Stimulated activated CD4-positive, alpha-beta T cell treated with anti-CD3 and anti-CD28 coated beads, Interleukin-1b, Interleukin-23, amount 100 ng/mL, for 24 hours (primary cell): ENCODE data around the gene MPV17L2.
A peak's percentile ranks its signal among the peaks of the same experiment; 100 is the strongest.

Source experiments
- DNase-seq, 4 experiments: peaks; one replicate each; pipeline ENCODE4 v3.0.0-alpha.2; 2020; ENCODE audit warnings: low read depth in 4 of 4, low spot score in 1 of 4

The MPV17L2 gene

GRCh38 chr19:18160493-18160970 lies 32.5 kb upstream of the MPV17L2 start:
- DNase-seq: no peak

- peak; percentile 58 to 79 (median 68) for DNase-seq
Observed at GRCh38 chr19:18160971-18161635, 31.9 kb upstream of the MPV17L2 start.

- DNase-seq: no peak
Observed at GRCh38 chr19:18161636-18162002, 31.4 kb upstream of the MPV17L2 start.

- no peak for DNase-seq
Observed at GRCh38 chr19:18164072-18164471, 28.9 kb upstream of the MPV17L2 start.

GRCh38 chr19:18165794-18166544 lies 27.0 kb upstream of the MPV17L2 start:
- no peak for DNase-seq

GRCh38 chr19:18167011-18167410 lies 26.0 kb upstream of the MPV17L2 start:
- no peak for DNase-seq

GRCh38 chr19:18167975-18168645 lies 24.9 kb upstream of the MPV17L2 start:
- DNase-seq: peak in 1 of 4 experiments; percentile 39

- DNase-seq: no peak
Observed at GRCh38 chr19:18168673-18169381, 24.2 kb upstream of the MPV17L2 start.

GRCh38 chr19:18170714-18171255 lies 22.2 kb upstream of the MPV17L2 start:
- no peak for DNase-seq

GRCh38 chr19:18171605-18172327 lies 21.3 kb upstream of the MPV17L2 start:
- DNase-seq: no peak

GRCh38 chr19:18172331-18173053 lies 20.5 kb upstream of the MPV17L2 start:
- no peak for DNase-seq

- DNase-seq: no peak
Observed at GRCh38 chr19:18173054-18173571, 19.9 kb upstream of the MPV17L2 start.

GRCh38 chr19:18173572-18174288 lies 19.3 kb upstream of the MPV17L2 start, which contains the start of gene IFI30:
Gene IFI30, plus strand, starts transcription at chr19:18173813. Its CDS starts 29 bp downstream, at chr19:18173842.
- peak in 1 of 4 experiments; percentile 63 for DNase-seq

GRCh38 chr19:18174983-18175382 lies 18.0 kb upstream of the MPV17L2 start:
- no peak for DNase-seq

- no peak for DNase-seq
Observed at GRCh38 chr19:18176367-18177310, 16.4 kb upstream of the MPV17L2 start.

- no peak for DNase-seq
Observed at GRCh38 chr19:18179957-18180356, 13.1 kb upstream of the MPV17L2 start.

GRCh38 chr19:18183529-18183928 lies 9.5 kb upstream of the MPV17L2 start:
- no peak for DNase-seq

GRCh38 chr19:18185538-18185937 lies 7.5 kb upstream of the MPV17L2 start:
- no peak for DNase-seq
